SH-SY5Y (cell line): ENCODE measurements around the gene HLA-DPB1.

Experiments
- GATA2 ChIP-seq: IDR thresholded peaks from 2 replicates; pipeline ENCODE4 v1.6.1; 2011; ENCODE audit warnings: mild to moderate bottlenecking, low read depth, low read length
- GATA3 ChIP-seq: IDR thresholded peaks from 2 replicates; pipeline ENCODE4 v1.6.1; 2011; ENCODE audit warnings: low read depth, mild to moderate bottlenecking, low read length, moderate library complexity

DNA sequence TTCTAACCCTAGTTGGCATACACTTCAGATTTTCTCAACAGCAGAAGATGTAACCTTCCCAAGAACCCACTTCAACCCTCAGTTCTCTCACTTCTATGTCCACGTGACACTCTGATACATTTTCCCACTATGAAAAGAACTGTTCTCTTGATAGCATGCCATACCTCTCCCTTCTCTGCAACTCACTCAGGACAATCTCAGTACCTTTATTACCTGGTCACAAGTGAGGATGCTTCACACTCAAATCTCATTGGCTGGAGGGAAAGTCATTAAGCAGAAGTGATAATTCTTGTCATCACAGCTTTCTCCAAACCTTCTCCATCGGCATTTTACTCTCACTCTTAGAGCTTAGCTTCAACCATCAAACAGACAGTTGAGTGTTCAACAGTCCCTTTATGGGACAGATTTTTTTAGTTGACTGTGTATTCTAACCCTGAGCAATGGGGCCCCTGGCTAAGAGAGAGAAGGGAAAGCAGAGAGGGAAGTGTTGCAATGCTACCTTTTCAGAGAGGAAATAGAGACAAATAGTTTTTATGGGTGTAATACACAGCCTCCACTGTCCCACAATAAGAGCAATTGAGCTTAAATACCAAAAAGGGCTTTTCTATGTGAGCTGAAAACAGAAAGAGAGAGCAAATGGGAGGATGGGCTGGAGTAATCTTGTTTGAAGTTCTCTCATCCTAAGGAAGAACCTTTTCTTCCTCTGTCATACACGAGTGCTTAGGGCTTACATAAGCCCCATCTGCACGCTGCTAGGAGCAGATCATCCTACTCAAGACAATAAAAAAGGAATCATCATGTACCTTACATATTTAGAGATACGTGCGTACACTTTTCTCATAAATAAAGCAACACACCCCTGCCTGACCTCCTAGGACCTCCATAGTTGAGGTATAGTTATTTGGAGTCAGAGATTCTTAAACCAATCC, 18.3 kb upstream of the HLA-DPB1 start:
- no peak for TF ChIP-seq GATA2
- TF ChIP-seq GATA3: no peak
